ENCODE results near the gene ERICH6B. TPM values are rescaled to one million over a fixed set of nuclear protein-coding genes. Genes with fewer than 3 reads are reported as not detected.
A peak's percentile ranks its signal among the peaks of the same experiment; 100 is the strongest.

Gene ERICH6B
- total RNA-seq, 1 experiment from 2014 or later, result not detected

GRCh38 chr13:45510672-45511071, 104.9 kb downstream of the ERICH6B start:
- no peak for DNase-seq
- H3K36me3 ChIP-seq, result peaks cover 25% of the 10 kb centered on the region
- H3K27ac ChIP-seq, result no peak overlapping the region
- no peaks in the 10 kb centered on the region for H3K27me3 ChIP-seq
- H3K4me1 ChIP-seq, result no peaks in the 10 kb centered on the region
- H3K4me3 ChIP-seq, result no peak overlapping the region
- no peaks in the 10 kb centered on the region for H3K9me3 ChIP-seq (replicated peaks)

- Histone ChIP-seq H3K9me3 (replicated peaks) (no peaks in the 10 kb centered on the region), H3K4me1 (no peaks in the 10 kb centered on the region), H3K36me3 (peaks cover 26% of the 10 kb centered on the region), H3K4me3 (no peak overlapping the region), H3K27ac (no peak overlapping the region), H3K27me3 (no peaks in the 10 kb centered on the region)
- DNase-seq, result no peak
These were observed 106.8 kb downstream of the ERICH6B start for GRCh38 chr13:45508776-45509175.

- Histone ChIP-seq H3K27ac (no peak overlapping the region), H3K27me3 (no peaks in the 10 kb centered on the region), H3K4me3 (no peak overlapping the region), H3K36me3 (peaks cover 28% of the 10 kb centered on the region), H3K4me1 (no peaks in the 10 kb centered on the region), H3K9me3 (replicated peaks) (no peaks in the 10 kb centered on the region)
- DNase-seq, result no peak
These were observed 108.7 kb downstream of the ERICH6B start for GRCh38 chr13:45506811-45507210.

- no peak for DNase-seq
- no peaks in the 10 kb centered on the region for H3K27me3 ChIP-seq
- peaks cover 27% of the 10 kb centered on the region for H3K36me3 ChIP-seq
- H3K4me3 ChIP-seq, result no peak overlapping the region
- H3K9me3 ChIP-seq (replicated peaks), result no peaks in the 10 kb centered on the region
- peaks cover 12% of the 10 kb centered on the region for H3K4me1 ChIP-seq
- H3K27ac ChIP-seq, result no peak overlapping the region
These were observed 111.9 kb downstream of the ERICH6B start for GRCh38 chr13:45503658-45504057.

- Histone ChIP-seq H3K4me3 (no peak overlapping the region), H3K27ac (peak overlapping the region; percentile 78), H3K27me3 (no peaks in the 10 kb centered on the region), H3K36me3 (peaks cover 35% of the 10 kb centered on the region), H3K4me1 (peaks cover 12% of the 10 kb centered on the region), H3K9me3 (replicated peaks) (no peaks in the 10 kb centered on the region)
- no peak for DNase-seq
These were observed 114.4 kb downstream of the ERICH6B start for GRCh38 chr13:45501175-45501526.

- Histone ChIP-seq H3K27ac (peak overlapping the region; percentile 78), H3K4me1 (peaks cover 12% of the 10 kb centered on the region), H3K4me3 (no peak overlapping the region), H3K27me3 (no peaks in the 10 kb centered on the region), H3K36me3 (peaks cover 39% of the 10 kb centered on the region), H3K9me3 (replicated peaks) (no peaks in the 10 kb centered on the region)
- peak; percentile 53 to 86 for DNase-seq
These were observed 114.9 kb downstream of the ERICH6B start for GRCh38 chr13:45500492-45501174.

- peaks cover 12% of the 10 kb centered on the region for H3K4me1 ChIP-seq
- DNase-seq, result no peak
- peaks cover 30% of the 10 kb centered on the region for H3K36me3 ChIP-seq
- no peaks in the 10 kb centered on the region for H3K27me3 ChIP-seq
- no peak overlapping the region for H3K4me3 ChIP-seq
- no peaks in the 10 kb centered on the region for H3K9me3 ChIP-seq (replicated peaks)
- no peak overlapping the region for H3K27ac ChIP-seq
These were observed 118.6 kb downstream of the ERICH6B start for GRCh38 chr13:45496942-45497341.

- Histone ChIP-seq H3K36me3 (peaks cover 23% of the 10 kb centered on the region), H3K27ac (no peak overlapping the region), H3K4me3 (no peak overlapping the region), H3K27me3 (no peaks in the 10 kb centered on the region), H3K9me3 (replicated peaks) (no peaks in the 10 kb centered on the region), H3K4me1 (no peaks in the 10 kb centered on the region)
- no peak for DNase-seq
These were observed 123.0 kb downstream of the ERICH6B start for GRCh38 chr13:45492538-45492937.

Other genes with a start within 250 kb of the ERICH6B start
- gene SLC25A30, start 197.4 kb downstream of the ERICH6B start, total RNA-seq (2014; rRNA removed; shearing (Covaris generic)), result 8.2 and 8.7 TPM in 2 replicates
- gene COG3, start 150.8 kb downstream of the ERICH6B start, total RNA-seq (2014; rRNA removed; shearing (Covaris generic)), result 24.1 and 25.4 TPM in 2 replicates
- gene CBY2, start 86.6 kb upstream of the ERICH6B start, total RNA-seq (2014; rRNA removed; shearing (Covaris generic)), result not detected in 2 replicates
- gene SIAH3, start 236.0 kb upstream of the ERICH6B start, total RNA-seq (2014; rRNA removed; shearing (Covaris generic)), result not detected in 2 replicates

All from SJCRH30 (cell line).